ENCODE data around the gene RHEBL1. TPM values are rescaled to one million over a fixed set of nuclear protein-coding genes. Genes with fewer than 3 reads are reported as not detected.

Gene RHEBL1
- total RNA-seq, 1 experiment from 2014 or later, result 1.3 TPM

DNA sequence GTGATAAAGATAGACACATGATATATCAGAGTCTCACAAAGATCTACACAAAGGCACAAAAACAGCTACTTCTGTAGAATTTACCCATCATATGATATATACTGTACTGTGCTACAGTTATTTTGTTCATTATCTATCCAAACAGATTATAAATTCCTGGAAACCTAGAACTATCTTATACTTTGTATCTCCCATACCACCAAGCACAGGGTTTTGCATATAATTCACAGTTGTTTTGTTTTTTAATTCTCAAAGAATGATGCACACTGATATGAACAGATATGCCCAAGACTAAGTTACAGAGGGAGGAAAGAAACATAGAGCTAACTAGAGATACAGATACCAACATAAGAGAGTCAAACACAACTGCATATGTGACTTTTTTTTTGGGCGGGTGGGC lies 54.6 kb downstream of the RHEBL1 start:
- no peak for DNase-seq (ENCODE audit: low spot score)
- intact Hi-C loops (cut with micrococcal nuclease; ENCODE audit: unreplicated experiment), result no loop called here
- POLR2A ChIA-PET (ENCODE audit: low non-redundant PET), result no interaction called here
- H3K9me3 ChIP-seq (ENCODE audit: low read depth, low read length, poor library complexity, severe bottlenecking), result no peaks in the 10 kb centered on the region
- BruUV-seq (replicated peaks), result no TSS peak
- H3K4me3 ChIP-seq (ENCODE audit: low read depth, low read length, poor library complexity, severe bottlenecking), result no peak overlapping the region
- TF ChIP-seq, protein P1, sequence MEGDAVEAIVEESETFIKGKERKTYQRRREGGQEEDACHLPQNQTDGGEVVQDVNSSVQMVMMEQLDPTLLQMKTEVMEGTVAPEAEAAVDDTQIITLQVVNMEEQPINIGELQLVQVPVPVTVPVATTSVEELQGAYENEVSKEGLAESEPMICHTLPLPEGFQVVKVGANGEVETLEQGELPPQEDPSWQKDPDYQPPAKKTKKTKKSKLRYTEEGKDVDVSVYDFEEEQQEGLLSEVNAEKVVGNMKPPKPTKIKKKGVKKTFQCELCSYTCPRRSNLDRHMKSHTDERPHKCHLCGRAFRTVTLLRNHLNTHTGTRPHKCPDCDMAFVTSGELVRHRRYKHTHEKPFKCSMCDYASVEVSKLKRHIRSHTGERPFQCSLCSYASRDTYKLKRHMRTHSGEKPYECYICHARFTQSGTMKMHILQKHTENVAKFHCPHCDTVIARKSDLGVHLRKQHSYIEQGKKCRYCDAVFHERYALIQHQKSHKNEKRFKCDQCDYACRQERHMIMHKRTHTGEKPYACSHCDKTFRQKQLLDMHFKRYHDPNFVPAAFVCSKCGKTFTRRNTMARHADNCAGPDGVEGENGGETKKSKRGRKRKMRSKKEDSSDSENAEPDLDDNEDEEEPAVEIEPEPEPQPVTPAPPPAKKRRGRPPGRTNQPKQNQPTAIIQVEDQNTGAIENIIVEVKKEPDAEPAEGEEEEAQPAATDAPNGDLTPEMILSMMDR (conservative IDR thresholded peaks at IDR 0.05; ENCODE audit: low read depth, low read length), result no peak
- no peak for TF ChIP-seq EZH2 (IDR thresholded peaks at IDR 0.05; ENCODE audit: borderline replicate concordance, low read depth, low read length, poor library complexity, severe bottlenecking)
- CTCF ChIA-PET, result interaction anchor here (1.5 kb wide), 1 partner anchor 18 kb away, joined by 7 read pairs; no protein-coding TSS in a partner anchor
- no peaks in the 10 kb centered on the region for H3K27me3 ChIP-seq (replicated peaks; ENCODE audit: insufficient read depth, low read depth, low read length, poor library complexity)
- H3K36me3 ChIP-seq (ENCODE audit: insufficient read depth, low read length, poor library complexity, severe bottlenecking), result peaks cover 7% of the 10 kb centered on the region
- H3K4me1 ChIP-seq (ENCODE audit: insufficient read depth, low read length, poor library complexity, severe bottlenecking), result peaks cover 16% of the 10 kb centered on the region
- H3K27ac ChIP-seq (ENCODE audit: low read depth, low read length, poor library complexity, severe bottlenecking), result no peak overlapping the region

Other genes starting within 250 kb of the RHEBL1 start
- 111 and 135 TPM in 2 replicates for gene DDX23, start 217.8 kb downstream of the RHEBL1 start, total RNA-seq (2021)
- gene RND1, start 204.1 kb downstream of the RHEBL1 start, total RNA-seq (2021), result 2.0 and 2.7 TPM in 2 replicates
- gene FKBP11, start 144.5 kb downstream of the RHEBL1 start, total RNA-seq (2021), result 31.8 and 32.5 TPM in 2 replicates
- gene ARF3, start 112.5 kb downstream of the RHEBL1 start, total RNA-seq (2021), result 183 and 196 TPM in 2 replicates
- gene WNT10B, start 98.2 kb downstream of the RHEBL1 start, total RNA-seq (2021), result 0.17 and 0.50 TPM in 2 replicates
- gene WNT1, start 91.7 kb downstream of the RHEBL1 start, total RNA-seq (2021), result not detected in 2 replicates
- 2.7 and 2.9 TPM in 2 replicates for gene DDN, start 70.6 kb downstream of the RHEBL1 start, total RNA-seq (2021)
- gene PRKAG1, start 51.2 kb downstream of the RHEBL1 start, total RNA-seq (2021), result 50.7 and 59.6 TPM in 2 replicates
- 121 and 138 TPM in 2 replicates for gene KMT2D, start 9.2 kb downstream of the RHEBL1 start, total RNA-seq (2021)
- 0.22 and 0.39 TPM in 2 replicates for gene DHH, start 24.8 kb upstream of the RHEBL1 start, total RNA-seq (2021)
- gene LMBR1L, start 40.9 kb upstream of the RHEBL1 start, total RNA-seq (2021), result 47.2 and 55.7 TPM in 2 replicates
- 3,473 and 3,645 TPM in 2 replicates for gene TUBA1B, start 61.4 kb upstream of the RHEBL1 start, total RNA-seq (2021)
- 421 and 504 TPM in 2 replicates for gene TUBA1A, start 119.1 kb upstream of the RHEBL1 start, total RNA-seq (2021)
- 510 and 622 TPM in 2 replicates for gene TUBA1C, start 195.1 kb upstream of the RHEBL1 start, total RNA-seq (2021)
- gene PRPH, start 225.2 kb upstream of the RHEBL1 start, total RNA-seq (2021), result not detected in 2 replicates

Data from A673 (cell line).